Activated CD4-positive, alpha-beta T cell treated with anti-CD3 and anti-CD28 coated beads, Interleukin-2, amount 50 U/mL, for 1 hour (primary cell): ENCODE measurements around the gene CPXM2.

Source experiments
- DNase-seq: peaks from one replicate; pipeline ENCODE4 v3.0.0-alpha.2; 2020

CPXM2 gene

DNA sequence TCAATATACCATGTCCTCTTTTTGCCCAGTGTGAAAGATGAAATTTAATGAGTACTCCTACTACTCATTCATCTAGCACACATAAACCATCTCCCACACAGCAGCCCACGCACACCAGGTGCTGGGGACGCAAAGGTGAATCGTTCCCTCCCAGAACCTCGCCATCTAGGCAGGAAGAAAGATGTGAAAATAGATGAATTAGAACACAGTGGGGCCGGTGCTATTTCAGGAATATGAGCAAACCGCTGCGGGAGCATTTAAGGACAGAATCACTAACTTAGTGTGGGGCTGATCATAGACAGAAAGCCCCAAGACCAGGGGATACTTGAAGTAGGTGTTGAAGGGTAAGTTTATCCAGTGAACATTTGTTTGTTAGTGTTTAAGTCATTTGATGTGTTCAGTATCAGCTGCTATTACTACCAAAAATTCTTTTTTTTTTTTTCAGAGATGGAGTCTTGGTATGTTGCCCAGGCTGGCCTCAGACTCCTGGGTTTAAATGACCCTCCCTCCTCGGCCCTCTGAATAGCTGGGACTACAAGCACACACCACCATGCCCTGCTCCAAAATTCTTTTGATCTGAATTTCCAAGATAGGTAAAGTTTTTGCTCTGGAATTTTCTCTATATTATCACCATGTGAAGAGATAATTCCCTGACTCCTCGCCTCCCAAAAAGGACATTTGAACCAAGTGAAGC, 48.8 kb downstream of the CPXM2 start:
- no peak for DNase-seq

GRCh38 chr10:123841560-123841959, 50.0 kb downstream of the CPXM2 start:
- DNase-seq: no peak

DNA sequence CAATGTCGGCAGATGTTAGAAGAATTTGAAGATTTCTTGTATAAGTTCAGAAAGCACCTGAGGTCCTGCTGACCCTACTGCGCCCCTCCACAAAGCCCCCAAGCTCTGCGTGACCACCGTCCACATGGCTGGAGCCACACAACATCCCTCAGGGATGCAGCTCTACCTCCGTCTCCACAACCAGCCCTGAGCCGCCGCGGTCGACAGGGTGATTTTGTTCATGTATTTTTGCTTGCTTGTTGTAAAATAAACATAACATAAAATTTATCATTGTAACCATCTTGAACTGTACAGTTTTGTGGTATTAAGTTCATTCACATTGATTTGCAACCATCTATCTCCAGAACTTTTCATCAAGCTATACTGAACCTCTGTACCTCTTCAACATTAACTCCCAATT, 50.5 kb downstream of the CPXM2 start:
- no peak for DNase-seq

- DNase-seq: no peak
Measured at GRCh38 chr10:123840714-123841113, 50.9 kb downstream of the CPXM2 start.

DNA sequence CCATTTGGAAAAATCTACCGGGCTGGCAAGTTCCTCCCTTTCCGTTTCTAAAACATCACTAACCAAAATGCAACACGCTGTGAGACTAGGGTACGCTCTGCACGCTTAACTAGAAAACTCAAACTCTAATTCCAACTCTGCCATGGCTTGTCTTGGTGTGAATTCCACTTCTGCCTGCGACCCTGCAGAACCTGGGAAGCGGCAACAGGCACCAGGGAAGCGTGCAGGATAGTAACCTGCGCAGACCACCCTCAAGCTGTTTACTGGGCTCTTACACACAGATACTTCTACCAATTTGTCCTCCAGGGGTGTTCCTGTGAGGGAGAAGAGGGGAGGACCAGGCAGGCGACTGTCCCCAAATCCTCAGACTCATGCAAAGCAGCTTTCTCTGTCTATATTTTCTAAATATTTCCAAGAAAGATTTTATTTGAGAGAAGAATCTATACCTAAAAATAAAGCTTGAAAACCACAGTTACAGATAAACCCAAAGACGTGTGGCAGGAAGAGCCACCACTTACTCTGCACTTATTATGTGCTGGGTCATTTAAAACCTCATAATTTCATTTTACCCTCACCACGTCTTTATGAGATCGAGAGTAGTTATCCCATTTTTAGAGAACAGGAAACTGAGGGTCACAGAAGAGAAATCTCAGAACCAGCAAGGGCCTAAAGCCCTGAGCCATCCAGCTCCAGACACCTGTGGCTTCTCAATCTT, 52.9 kb downstream of the CPXM2 start:
- DNase-seq: no peak

- no peak for DNase-seq
Measured at GRCh38 chr10:123837756-123838155, 53.9 kb downstream of the CPXM2 start.

DNA sequence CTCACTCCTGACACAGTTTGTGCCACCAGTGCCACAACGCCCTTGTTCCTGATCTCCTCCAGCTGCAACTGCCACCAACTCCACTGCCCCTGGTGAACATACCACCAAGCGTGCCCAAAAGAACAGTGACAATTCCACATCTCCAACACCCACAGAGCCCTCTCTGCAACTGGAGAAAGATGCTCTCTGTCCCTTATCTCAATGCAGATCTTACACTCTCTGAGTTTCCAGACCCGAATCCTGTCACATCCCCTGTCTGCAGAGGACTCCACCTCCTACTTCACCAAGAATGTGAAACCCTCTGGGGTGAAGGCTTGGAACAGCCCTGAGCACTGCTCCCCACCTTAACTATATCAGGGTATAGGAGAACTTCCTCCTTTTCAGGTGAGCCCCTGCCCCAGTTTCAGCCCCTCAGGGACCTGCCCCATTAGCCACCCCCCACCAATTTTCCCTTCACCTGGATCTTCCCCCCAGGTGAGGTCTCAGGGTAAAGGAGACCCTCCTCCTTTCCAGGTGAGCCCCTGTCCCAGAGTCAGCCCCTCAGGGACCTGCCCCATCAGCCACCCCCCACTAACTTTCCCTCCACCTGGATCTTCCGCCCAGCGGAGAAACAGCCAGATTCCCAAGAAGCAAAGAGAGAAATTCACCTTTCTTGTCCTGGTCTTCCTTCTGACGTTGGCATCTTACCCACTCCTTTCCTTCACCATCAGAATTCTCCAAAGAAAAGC, 55.0 kb downstream of the CPXM2 start:
- no peak for DNase-seq

DNA sequence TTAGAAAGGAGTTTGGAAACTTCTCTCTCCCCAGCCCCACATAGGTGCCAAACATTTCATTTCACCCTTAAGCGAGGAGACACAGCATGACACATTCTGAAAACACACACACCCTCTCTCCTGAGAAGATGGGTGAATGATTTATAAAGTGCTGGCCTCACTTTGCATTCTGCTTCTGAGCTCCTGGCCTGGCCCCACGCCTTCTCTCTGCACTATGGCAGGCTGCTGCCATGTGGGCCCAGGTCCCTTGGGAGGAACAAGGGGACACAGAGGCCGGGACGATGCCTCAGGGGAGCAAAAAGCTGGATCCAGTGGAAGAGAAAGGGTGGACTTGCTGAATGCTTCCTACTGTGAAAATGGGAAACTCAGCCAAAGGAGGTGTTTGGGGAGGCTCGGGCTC, 56.0 kb downstream of the CPXM2 start:
- DNase-seq: no peak

- DNase-seq: no peak
Measured at GRCh38 chr10:123833170-123833850, 58.3 kb downstream of the CPXM2 start.

- DNase-seq: no peak
Measured at GRCh38 chr10:123831259-123831658, 60.3 kb downstream of the CPXM2 start.

- DNase-seq: no peak
Measured at GRCh38 chr10:123821136-123821535, 70.5 kb downstream of the CPXM2 start.

- DNase-seq: no peak
Measured at GRCh38 chr10:123809632-123810031, 82.0 kb downstream of the CPXM2 start.

- no peak for DNase-seq
Measured at GRCh38 chr10:123808906-123809305, 82.7 kb downstream of the CPXM2 start.

GRCh38 chr10:123808286-123808685, 83.3 kb downstream of the CPXM2 start:
- no peak for DNase-seq

- no peak for DNase-seq
Measured at GRCh38 chr10:123807444-123808035, 84.1 kb downstream of the CPXM2 start.

GRCh38 chr10:123804716-123805115, 86.9 kb downstream of the CPXM2 start:
- no peak for DNase-seq

GRCh38 chr10:123800821-123801220, 90.8 kb downstream of the CPXM2 start:
- no peak for DNase-seq

- DNase-seq: no peak
Measured at GRCh38 chr10:123800289-123800688, 91.3 kb downstream of the CPXM2 start.

- DNase-seq: no peak
Measured at GRCh38 chr10:123798856-123799255, 92.8 kb downstream of the CPXM2 start.

GRCh38 chr10:123797813-123798212, 93.8 kb downstream of the CPXM2 start:
- DNase-seq: no peak

DNA sequence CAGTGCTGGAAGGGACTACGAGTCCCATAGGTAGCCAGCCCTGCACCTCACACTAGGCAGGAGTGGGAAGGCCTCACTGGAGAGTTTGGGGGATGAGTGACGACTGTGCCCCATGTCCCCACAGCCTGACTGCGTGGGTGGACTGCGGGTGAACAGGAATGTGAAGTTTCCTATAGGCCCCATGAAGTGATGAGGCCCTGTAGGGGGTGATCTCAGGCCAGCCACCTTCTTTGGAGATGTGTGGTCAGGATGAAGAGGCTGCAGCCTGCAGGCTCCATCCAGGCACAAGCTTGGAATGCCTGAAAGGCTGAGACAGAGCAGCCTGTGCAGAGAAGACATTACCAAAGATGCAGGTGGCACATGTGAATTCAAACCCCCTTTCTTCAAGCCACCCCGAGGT, 94.9 kb downstream of the CPXM2 start:
- no peak for DNase-seq

DNA sequence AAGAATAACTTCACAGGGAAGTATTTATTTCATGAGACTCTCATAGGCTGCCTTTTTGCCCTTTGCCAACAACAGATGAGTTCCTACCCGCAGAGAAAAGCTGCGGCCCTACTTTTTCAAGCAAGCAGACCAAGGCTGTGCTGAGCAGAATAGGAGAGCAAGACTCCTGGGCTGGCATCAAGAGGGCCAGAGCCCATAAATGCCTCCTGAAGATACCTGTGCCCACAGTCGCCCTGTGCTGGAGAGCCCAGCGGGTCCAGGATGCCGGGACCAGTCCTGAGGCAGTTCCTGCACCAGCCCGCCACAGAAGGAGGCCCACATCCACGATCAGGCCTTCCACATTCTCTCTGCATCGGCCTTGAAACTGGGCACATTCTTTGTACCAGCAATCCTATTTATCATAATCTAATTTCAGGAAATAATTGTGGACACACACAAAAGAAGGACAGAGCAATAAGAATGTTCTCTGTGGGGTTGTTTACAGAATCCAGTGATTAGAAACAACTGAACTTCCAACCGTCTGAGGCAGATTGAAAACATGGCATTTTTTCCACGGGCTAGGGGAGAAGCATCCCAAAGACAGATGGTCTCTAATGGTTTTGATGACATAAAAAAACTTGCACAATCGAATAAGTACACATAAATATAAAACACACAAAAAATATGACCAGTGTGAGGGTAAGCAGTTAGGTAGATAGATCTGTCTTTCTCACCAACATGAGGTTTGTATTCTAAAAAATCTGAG, 95.6 kb downstream of the CPXM2 start:
- DNase-seq: no peak
